22Rv1 (cell line): Measurements from ENCODE around the gene TEX261.

ENCODE experiments used
- ZFX ChIP-seq: fragments of 450-650 bp; IDR thresholded peaks from 2 replicates; pipeline ENCODE4 v1.6.1; 2017; ENCODE audit warnings: antibody characterized with exemption, borderline replicate concordance
- TF ChIP-seq, protein P1 (sequence below): fragments of 450-650 bp; IDR thresholded peaks from 2 replicates; pipeline ENCODE4 v1.5.1; 2017; ENCODE audit warnings: mild to moderate bottlenecking

DNA sequence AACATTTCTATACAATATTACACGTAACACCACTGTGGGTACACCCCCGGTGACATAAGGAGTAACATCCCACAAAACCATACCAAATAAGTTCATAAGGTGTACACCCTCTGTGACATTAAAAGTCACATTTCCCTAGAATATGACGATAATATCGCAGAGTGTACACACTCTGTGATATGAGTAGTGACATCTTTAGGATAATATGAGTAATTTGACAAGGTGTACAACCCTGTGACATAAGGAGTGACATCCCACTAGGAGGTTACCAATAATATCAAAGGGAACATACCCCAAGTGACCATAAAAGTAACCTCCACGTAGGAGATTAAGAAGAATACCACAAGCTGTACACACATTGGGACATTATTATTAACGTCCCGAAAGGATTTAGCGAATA lies 24.0 kb upstream of the TEX261 start:
- TF ChIP-seq, protein P1, sequence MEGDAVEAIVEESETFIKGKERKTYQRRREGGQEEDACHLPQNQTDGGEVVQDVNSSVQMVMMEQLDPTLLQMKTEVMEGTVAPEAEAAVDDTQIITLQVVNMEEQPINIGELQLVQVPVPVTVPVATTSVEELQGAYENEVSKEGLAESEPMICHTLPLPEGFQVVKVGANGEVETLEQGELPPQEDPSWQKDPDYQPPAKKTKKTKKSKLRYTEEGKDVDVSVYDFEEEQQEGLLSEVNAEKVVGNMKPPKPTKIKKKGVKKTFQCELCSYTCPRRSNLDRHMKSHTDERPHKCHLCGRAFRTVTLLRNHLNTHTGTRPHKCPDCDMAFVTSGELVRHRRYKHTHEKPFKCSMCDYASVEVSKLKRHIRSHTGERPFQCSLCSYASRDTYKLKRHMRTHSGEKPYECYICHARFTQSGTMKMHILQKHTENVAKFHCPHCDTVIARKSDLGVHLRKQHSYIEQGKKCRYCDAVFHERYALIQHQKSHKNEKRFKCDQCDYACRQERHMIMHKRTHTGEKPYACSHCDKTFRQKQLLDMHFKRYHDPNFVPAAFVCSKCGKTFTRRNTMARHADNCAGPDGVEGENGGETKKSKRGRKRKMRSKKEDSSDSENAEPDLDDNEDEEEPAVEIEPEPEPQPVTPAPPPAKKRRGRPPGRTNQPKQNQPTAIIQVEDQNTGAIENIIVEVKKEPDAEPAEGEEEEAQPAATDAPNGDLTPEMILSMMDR, result no peak
- TF ChIP-seq ZFX, result no peak
